ENCODE results near the gene SLC13A1. TPM values are rescaled to one million over a fixed set of nuclear protein-coding genes. Genes with fewer than 3 reads are reported as not detected.

Gene SLC13A1
- total RNA-seq, 1 experiment from 2014 or later: 0.04 TPM

DNA sequence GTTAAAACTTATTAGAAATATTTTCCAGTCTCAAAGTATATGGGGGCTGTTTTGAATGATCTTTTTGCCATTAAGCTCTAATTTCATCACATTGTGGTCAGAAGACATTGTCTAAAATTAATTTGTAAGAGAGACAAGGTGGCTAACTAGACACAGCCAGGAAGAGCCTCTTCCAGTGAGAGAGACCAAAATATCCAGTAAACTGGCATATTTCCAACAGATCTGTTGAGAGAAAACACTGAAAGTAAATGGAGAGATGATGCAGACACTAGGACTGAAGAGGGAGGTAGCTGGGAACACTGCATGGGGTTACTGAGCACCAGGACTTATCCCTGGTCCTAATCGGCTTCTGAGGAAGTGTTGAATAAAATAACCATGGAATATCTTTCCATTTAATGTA lies 102.8 kb downstream of the SLC13A1 start:
- Mint-ChIP-seq H3K4me1 (no peaks in the 10 kb centered on the region), H3K27me3 (ENCODE audit: low read depth) (no peaks in the 10 kb centered on the region), H3K9me3 (peaks cover 33% of the 10 kb centered on the region), H3K4me3 (no peak overlapping the region), H3K27ac (no peak overlapping the region), H3K36me3 (peaks cover 3% of the 10 kb centered on the region; the same call in 1 of the 2 replicates)
- POLR2A ChIA-PET: no interaction called here
- no peak for DNase-seq (ENCODE audit: low spot score)
- CTCF ChIA-PET: no interaction called here
- TF ChIP-seq PRRX2 (CRISPR knock-in tag; IDR thresholded peaks at IDR 0.05) (no peak), TEAD4 (CRISPR knock-in tag; IDR thresholded peaks at IDR 0.05) (no peak), ZNF396 (CRISPR knock-in tag; IDR thresholded peaks at IDR 0.05; ENCODE audit: borderline replicate concordance) (no peak), HMGXB4 (CRISPR knock-in tag; IDR thresholded peaks at IDR 0.05) (no peak), AR (CRISPR knock-in tag; IDR thresholded peaks at IDR 0.05) (no peak), SOX15 (CRISPR knock-in tag; IDR thresholded peaks at IDR 0.05) (no peak), E2F1 (CRISPR knock-in tag; IDR thresholded peaks at IDR 0.05) (no peak), ZNF423 (CRISPR knock-in tag; IDR thresholded peaks at IDR 0.05) (no peak), ERG (CRISPR knock-in tag; IDR thresholded peaks at IDR 0.05) (no peak)
- TF ChIP-seq, protein P1, sequence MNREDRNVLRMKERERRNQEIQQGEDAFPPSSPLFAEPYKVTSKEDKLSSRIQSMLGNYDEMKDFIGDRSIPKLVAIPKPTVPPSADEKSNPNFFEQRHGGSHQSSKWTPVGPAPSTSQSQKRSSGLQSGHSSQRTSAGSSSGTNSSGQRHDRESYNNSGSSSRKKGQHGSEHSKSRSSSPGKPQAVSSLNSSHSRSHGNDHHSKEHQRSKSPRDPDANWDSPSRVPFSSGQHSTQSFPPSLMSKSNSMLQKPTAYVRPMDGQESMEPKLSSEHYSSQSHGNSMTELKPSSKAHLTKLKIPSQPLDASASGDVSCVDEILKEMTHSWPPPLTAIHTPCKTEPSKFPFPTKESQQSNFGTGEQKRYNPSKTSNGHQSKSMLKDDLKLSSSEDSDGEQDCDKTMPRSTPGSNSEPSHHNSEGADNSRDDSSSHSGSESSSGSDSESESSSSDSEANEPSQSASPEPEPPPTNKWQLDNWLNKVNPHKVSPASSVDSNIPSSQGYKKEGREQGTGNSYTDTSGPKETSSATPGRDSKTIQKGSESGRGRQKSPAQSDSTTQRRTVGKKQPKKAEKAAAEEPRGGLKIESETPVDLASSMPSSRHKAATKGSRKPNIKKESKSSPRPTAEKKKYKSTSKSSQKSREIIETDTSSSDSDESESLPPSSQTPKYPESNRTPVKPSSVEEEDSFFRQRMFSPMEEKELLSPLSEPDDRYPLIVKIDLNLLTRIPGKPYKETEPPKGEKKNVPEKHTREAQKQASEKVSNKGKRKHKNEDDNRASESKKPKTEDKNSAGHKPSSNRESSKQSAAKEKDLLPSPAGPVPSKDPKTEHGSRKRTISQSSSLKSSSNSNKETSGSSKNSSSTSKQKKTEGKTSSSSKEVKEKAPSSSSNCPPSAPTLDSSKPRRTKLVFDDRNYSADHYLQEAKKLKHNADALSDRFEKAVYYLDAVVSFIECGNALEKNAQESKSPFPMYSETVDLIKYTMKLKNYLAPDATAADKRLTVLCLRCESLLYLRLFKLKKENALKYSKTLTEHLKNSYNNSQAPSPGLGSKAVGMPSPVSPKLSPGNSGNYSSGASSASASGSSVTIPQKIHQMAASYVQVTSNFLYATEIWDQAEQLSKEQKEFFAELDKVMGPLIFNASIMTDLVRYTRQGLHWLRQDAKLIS (CRISPR knock-in tag; IDR thresholded peaks at IDR 0.05; ENCODE audit: borderline replicate concordance): no peak
- TF ChIP-seq, protein P2, sequence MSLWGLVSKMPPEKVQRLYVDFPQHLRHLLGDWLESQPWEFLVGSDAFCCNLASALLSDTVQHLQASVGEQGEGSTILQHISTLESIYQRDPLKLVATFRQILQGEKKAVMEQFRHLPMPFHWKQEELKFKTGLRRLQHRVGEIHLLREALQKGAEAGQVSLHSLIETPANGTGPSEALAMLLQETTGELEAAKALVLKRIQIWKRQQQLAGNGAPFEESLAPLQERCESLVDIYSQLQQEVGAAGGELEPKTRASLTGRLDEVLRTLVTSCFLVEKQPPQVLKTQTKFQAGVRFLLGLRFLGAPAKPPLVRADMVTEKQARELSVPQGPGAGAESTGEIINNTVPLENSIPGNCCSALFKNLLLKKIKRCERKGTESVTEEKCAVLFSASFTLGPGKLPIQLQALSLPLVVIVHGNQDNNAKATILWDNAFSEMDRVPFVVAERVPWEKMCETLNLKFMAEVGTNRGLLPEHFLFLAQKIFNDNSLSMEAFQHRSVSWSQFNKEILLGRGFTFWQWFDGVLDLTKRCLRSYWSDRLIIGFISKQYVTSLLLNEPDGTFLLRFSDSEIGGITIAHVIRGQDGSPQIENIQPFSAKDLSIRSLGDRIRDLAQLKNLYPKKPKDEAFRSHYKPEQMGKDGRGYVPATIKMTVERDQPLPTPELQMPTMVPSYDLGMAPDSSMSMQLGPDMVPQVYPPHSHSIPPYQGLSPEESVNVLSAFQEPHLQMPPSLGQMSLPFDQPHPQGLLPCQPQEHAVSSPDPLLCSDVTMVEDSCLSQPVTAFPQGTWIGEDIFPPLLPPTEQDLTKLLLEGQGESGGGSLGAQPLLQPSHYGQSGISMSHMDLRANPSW (CRISPR knock-in tag; conservative IDR thresholded peaks at IDR 0.05; ENCODE audit: low read depth): no peak
- no peak for ATAC-seq

GRCh38 chr7:123096434-123096833 lies 103.3 kb downstream of the SLC13A1 start:
- ATAC-seq: no peak
- ChIA-PET CTCF (no interaction called here), POLR2A (no interaction called here)
- Mint-ChIP-seq H3K27me3 (ENCODE audit: low read depth) (no peaks in the 10 kb centered on the region), H3K4me3 (no peak overlapping the region), H3K36me3 (peaks cover 3% of the 10 kb centered on the region; the same call in 1 of the 2 replicates), H3K4me1 (no peaks in the 10 kb centered on the region), H3K9me3 (peaks cover 34% of the 10 kb centered on the region), H3K27ac (no peak overlapping the region)
- no peak for DNase-seq (ENCODE audit: low spot score)
- TF ChIP-seq ZNF219 (CRISPR knock-in tag; IDR thresholded peaks at IDR 0.05; ENCODE audit: borderline replicate concordance): no peak
- TF ChIP-seq ZNF423 (CRISPR knock-in tag; IDR thresholded peaks at IDR 0.05): no peak
- no peak for TF ChIP-seq ZNF512 (CRISPR knock-in tag; IDR thresholded peaks at IDR 0.05; ENCODE audit: borderline replicate concordance)
